ENCODE measurements around the gene SPAG6. TPM values are rescaled to one million over a fixed set of nuclear protein-coding genes. Genes with fewer than 3 reads are reported as not detected.
A peak's percentile ranks its signal among the peaks of the same experiment; 100 is the strongest.

The SPAG6 gene
- total RNA-seq, 1 experiment from 2014 or later = not detected

- Mint-ChIP-seq H3K9me3 (ENCODE audit: low read depth, unreplicated experiment) (no peaks in the 10 kb centered on the region), H3K4me3 (ENCODE audit: low read depth, unreplicated experiment) (no peak overlapping the region), H3K4me1 (ENCODE audit: low read depth, unreplicated experiment) (peaks cover 39% of the 10 kb centered on the region), H3K27ac (ENCODE audit: unreplicated experiment) (peak overlapping the region; percentile 58), H3K27me3 (ENCODE audit: unreplicated experiment) (no peaks in the 10 kb centered on the region), H3K36me3 (ENCODE audit: insufficient read depth, unreplicated experiment) (peaks cover 23% of the 10 kb centered on the region)
- intact Hi-C loops (cut with micrococcal nuclease; ENCODE audit: unreplicated experiment) = no loop called here
- DNase-seq = no peak
- CTCF ChIA-PET = interaction anchor here (0.6 to 1.1 kb wide), 2 partner anchors 169 to 554 kb away, joined by 3 read pairs; no protein-coding TSS in a partner anchor
- BruUV-seq (replicated peaks) = no TSS peak
- TF ChIP-seq CTCF (IDR thresholded peaks at IDR 0.05; ENCODE audit: unreplicated experiment) = no peak
Observed at GRCh38 chr10:22434521-22434920, 89.2 kb downstream of the SPAG6 start.

GRCh38 chr10:22435650-22436049 lies 90.4 kb downstream of the SPAG6 start:
- intact Hi-C loops (cut with micrococcal nuclease; ENCODE audit: unreplicated experiment) = no loop called here
- BruUV-seq (replicated peaks) = TSS peak; percentile 69
- peaks cover 23% of the 10 kb centered on the region for H3K36me3 Mint-ChIP-seq (ENCODE audit: insufficient read depth, unreplicated experiment)
- DNase-seq = no peak
- no peak for TF ChIP-seq CTCF (IDR thresholded peaks at IDR 0.05; ENCODE audit: unreplicated experiment)
- CTCF ChIA-PET = no interaction called here
- H3K27ac Mint-ChIP-seq (ENCODE audit: unreplicated experiment) = no peak overlapping the region
- peak overlapping the region; percentile 88 for H3K4me3 Mint-ChIP-seq (ENCODE audit: low read depth, unreplicated experiment)
- H3K4me1 Mint-ChIP-seq (ENCODE audit: low read depth, unreplicated experiment) = peaks cover 31% of the 10 kb centered on the region
- H3K9me3 Mint-ChIP-seq (ENCODE audit: low read depth, unreplicated experiment) = no peaks in the 10 kb centered on the region
- no peaks in the 10 kb centered on the region for H3K27me3 Mint-ChIP-seq (ENCODE audit: unreplicated experiment)

- no peaks in the 10 kb centered on the region for H3K9me3 Mint-ChIP-seq (ENCODE audit: low read depth, unreplicated experiment)
- H3K27me3 Mint-ChIP-seq (ENCODE audit: unreplicated experiment) = no peaks in the 10 kb centered on the region
- peaks cover 31% of the 10 kb centered on the region for H3K4me1 Mint-ChIP-seq (ENCODE audit: low read depth, unreplicated experiment)
- no peak for DNase-seq
- no peak for TF ChIP-seq CTCF (IDR thresholded peaks at IDR 0.05; ENCODE audit: unreplicated experiment)
- peaks cover 23% of the 10 kb centered on the region for H3K36me3 Mint-ChIP-seq (ENCODE audit: insufficient read depth, unreplicated experiment)
- no peak overlapping the region for H3K27ac Mint-ChIP-seq (ENCODE audit: unreplicated experiment)
- peak overlapping the region; percentile 88 for H3K4me3 Mint-ChIP-seq (ENCODE audit: low read depth, unreplicated experiment)
- CTCF ChIA-PET = interaction anchor here (0.6 to 1.7 kb wide), 2 partner anchors 9 to 219 kb away, joined by 3 to 4 read pairs; no protein-coding TSS in a partner anchor
- BruUV-seq (replicated peaks) = no TSS peak
- intact Hi-C loops (cut with micrococcal nuclease; ENCODE audit: unreplicated experiment) = no loop called here
Observed at GRCh38 chr10:22436526-22436892, 91.2 kb downstream of the SPAG6 start.

GRCh38 chr10:22436893-22437619 lies 91.8 kb downstream of the SPAG6 start:
- no TSS peak for BruUV-seq (replicated peaks)
- Mint-ChIP-seq H3K27ac (ENCODE audit: unreplicated experiment) (peak overlapping the region; percentile 71), H3K9me3 (ENCODE audit: low read depth, unreplicated experiment) (no peaks in the 10 kb centered on the region), H3K27me3 (ENCODE audit: unreplicated experiment) (no peaks in the 10 kb centered on the region), H3K36me3 (ENCODE audit: insufficient read depth, unreplicated experiment) (peaks cover 23% of the 10 kb centered on the region), H3K4me3 (ENCODE audit: low read depth, unreplicated experiment) (peak overlapping the region; percentile 88), H3K4me1 (ENCODE audit: low read depth, unreplicated experiment) (peaks cover 31% of the 10 kb centered on the region)
- peak; percentile 85 for DNase-seq
- CTCF ChIA-PET = interaction anchor here (1.0 to 1.7 kb wide), 2 partner anchors 9 to 97 kb away, joined by 4 to 5 read pairs; no protein-coding TSS in a partner anchor
- intact Hi-C loops (cut with micrococcal nuclease; ENCODE audit: unreplicated experiment) = no loop called here
- no peak for TF ChIP-seq CTCF (IDR thresholded peaks at IDR 0.05; ENCODE audit: unreplicated experiment)

All from Calu3 (cell line).